IPS-NIHi11 (cell line): ENCODE data around the gene RFK.
"Not testable (repeated sequence)": the region's sequence is repeated elsewhere in the genome, so short reads cannot be mapped to it uniquely, and the experiment has no call there.

ENCODE experiments used
- DNase-seq: peaks from one replicate; pipeline ENCODE4 v3.0.0; 2012; ENCODE audit warnings: mixed read lengths, low spot score

RFK gene

GRCh38 chr9:76394195-76394959, at the start of gene RFK:
TSS of gene RFK (minus strand) at chr9:76394426. CDS start at chr9:76394171, 255 bp downstream.
- DNase-seq, result peak; percentile 94

- DNase-seq, result no peak
Measured at GRCh38 chr9:76443887-76444286, 49.7 kb upstream of the RFK start.

- DNase-seq, result peak; percentile 17
Measured at GRCh38 chr9:76441551-76442322, 47.5 kb upstream of the RFK start.

- DNase-seq, result no peak
Measured at GRCh38 chr9:76438841-76439588, 44.8 kb upstream of the RFK start.

GRCh38 chr9:76437017-76437699, 42.9 kb upstream of the RFK start:
- DNase-seq, result not testable (repeated sequence)

- DNase-seq, result not testable (repeated sequence)
Measured at GRCh38 chr9:76434897-76435296, 40.7 kb upstream of the RFK start.

- DNase-seq, result no peak
Measured at GRCh38 chr9:76433836-76434235, 39.6 kb upstream of the RFK start.

- DNase-seq, result no peak
Measured at GRCh38 chr9:76433406-76433805, 39.2 kb upstream of the RFK start.

- peak; percentile 17 for DNase-seq
Measured at GRCh38 chr9:76431601-76432000, 37.4 kb upstream of the RFK start.

GRCh38 chr9:76426807-76427419, 32.7 kb upstream of the RFK start:
- DNase-seq, result no peak

- no peak for DNase-seq
Measured at GRCh38 chr9:76425677-76426453, 31.6 kb upstream of the RFK start.

- no peak for DNase-seq
Measured at GRCh38 chr9:76424491-76424890, 30.3 kb upstream of the RFK start.

- no peak for DNase-seq
Measured at GRCh38 chr9:76423216-76424177, 29.3 kb upstream of the RFK start.

- peak; percentile 46 for DNase-seq
Measured at GRCh38 chr9:76419782-76420380, 25.7 kb upstream of the RFK start.

GRCh38 chr9:76417394-76417793, 23.2 kb upstream of the RFK start:
- DNase-seq, result peak; percentile 44

- DNase-seq, result no peak
Measured at GRCh38 chr9:76415731-76416130, 21.5 kb upstream of the RFK start.

GRCh38 chr9:76415154-76415553, 20.9 kb upstream of the RFK start:
- DNase-seq, result no peak

GRCh38 chr9:76414661-76415060, 20.4 kb upstream of the RFK start:
- DNase-seq, result no peak

- no peak for DNase-seq
Measured at GRCh38 chr9:76413658-76414057, 19.4 kb upstream of the RFK start.
